Gastrocnemius medialis (tissue), 4 donors: ENCODE data around the gene RNF168. TPM values are rescaled to one million over a fixed set of nuclear protein-coding genes. Genes with fewer than 3 reads are reported as not detected.
A peak's percentile ranks its signal among the peaks of the same experiment; 100 is the strongest.

Source experiments
- ATAC-seq, 2 donors: fragments of 150-250 bp; one replicate each; pipeline ENCODE4 v1.9.1; 2016
- DNase-seq, 2 donors: peaks; one replicate each; pipeline ENCODE4 v3.0.0-alpha.2; 2019
- H3K27ac ChIP-seq, 4 donors: fragments of 200-600 bp; sonication (generic); 1 replicate in 1 of 4; 2 replicates in 3 of 4; pipeline ENCODE4 v1.5.1; 2016 to 2018; ENCODE audit warnings: mild to moderate bottlenecking in 2 of 4, moderate library complexity in 1 of 4
- H3K27me3 ChIP-seq, 3 donors: fragments of 200-600 bp; sonication (generic) in 2 of 3; 1 replicate in 1 of 3; 2 replicates in 2 of 3; pipeline versions ENCODE4 v1.5.1 to v1.6.0; 2016 to 2019; ENCODE audit warnings: mild to moderate bottlenecking in 1 of 3, moderate library complexity in 1 of 3
- H3K36me3 ChIP-seq, 2 donors: fragments of 200-600 bp; sonication (generic) in 1 of 2; one replicate each; pipeline ENCODE4 v1.5.1; 2017 to 2018
- H3K4me1 ChIP-seq, 2 donors: fragments of 200-600 bp; sonication (generic) in 1 of 2; one replicate each; pipeline ENCODE4 v1.5.1; 2016 to 2017; ENCODE audit warnings: mild to moderate bottlenecking in 2 of 2
- H3K4me3 ChIP-seq, 4 donors: fragments of 200-600 bp; sonication (generic) in 3 of 4; 1 replicate in 1 of 4; 2 replicates in 3 of 4; pipeline ENCODE4 v1.5.1; 2016 to 2019; ENCODE audit warnings: mild to moderate bottlenecking in 2 of 4
- H3K9me3 ChIP-seq, 3 donors: fragments of 200-600 bp; sonication (generic) in 2 of 3; 1 replicate in 1 of 3; 2 replicates in 2 of 3; pipeline ENCODE4 v1.5.1; 2016 to 2019
- CTCF ChIP-seq, 5 experiments: fragments of 450-650 bp in 3 of 5; fragments of 200-600 bp in 2 of 5; sonication (generic) in 2 of 5; IDR thresholded peaks in 4 of 5; conservative IDR thresholded peaks in 1 of 5; 1 replicate in 4 of 5; 2 replicates in 1 of 5; pipeline ENCODE4 v1.5.1; 2016 to 2019; ENCODE audit warnings: antibody characterized with exemption in 5 of 5, mild to moderate bottlenecking in 3 of 5, moderate library complexity in 3 of 5
- POLR2A ChIP-seq, 2 donors: fragments of 450-650 bp; IDR thresholded peaks; one replicate each; pipeline ENCODE4 v1.6.1; 2017; ENCODE audit warnings: antibody characterized with exemption in 2 of 2, mild to moderate bottlenecking in 2 of 2, moderate library complexity in 2 of 2
- in situ Hi-C, 4 donors: fragments of 200-750 bp; cut with MboI; loops; one replicate each; pipeline versions ENCODE4 v1.15.0 to v1.8.0; 2017; ENCODE audit warnings: low sequenced_read_pairs in 4 of 4
- intact Hi-C: fragments of 100-400 bp; cut with DNase I; formaldehyde crosslinking; loops from one replicate; pipeline ENCODE4 v1.15.1; 2023; ENCODE audit warnings: low total_unique reads
- total RNA-seq, 4 donors: library from RNA; depleted of rRNA; stranded (reverse); fragments of >200 nt; gene quantifications; one replicate each; pipeline versions ENCODE4 v1.1.0 to v1.2.3, GENCODE V29; 2016

Gene RNF168
- total RNA-seq, 4 donors from 2014 or later = 6.5 to 14.6 (median 11.0) TPM

- in situ Hi-C loops = no loop called here
- Histone ChIP-seq H3K27ac (no peak overlapping the region), H3K4me1 (no peaks in the 10 kb centered on the region), H3K36me3 (no peaks in the 10 kb centered on the region), H3K4me3 (no peak overlapping the region), H3K27me3 (no peaks in the 10 kb centered on the region), H3K9me3 (no peaks in the 10 kb centered on the region)
- ATAC-seq = no peak
- no peak for DNase-seq
- intact Hi-C loops = no loop called here
- TF ChIP-seq CTCF (IDR thresholded peaks at IDR 0.05 in 4 of 5, conservative IDR thresholded peaks at IDR 0.05 in 1 of 5) (no peak), POLR2A (IDR thresholded peaks at IDR 0.05) (no peak)
These were observed 43.0 kb upstream of the RNF168 start for GRCh38 chr3:196546537-196546936.

GRCh38 chr3:196544491-196544992, 41.0 kb upstream of the RNF168 start:
- Histone ChIP-seq H3K27me3 (no peaks in the 10 kb centered on the region), H3K9me3 (no peaks in the 10 kb centered on the region), H3K27ac (no peak overlapping the region), H3K4me3 (no peak overlapping the region), H3K36me3 (no peaks in the 10 kb centered on the region), H3K4me1 (no peaks in the 10 kb centered on the region)
- intact Hi-C loops = no loop called here
- ATAC-seq (no peak), DNase-seq (no peak)
- in situ Hi-C loops = no loop called here
- no peak for TF ChIP-seq CTCF (IDR thresholded peaks at IDR 0.05 in 4 of 5, conservative IDR thresholded peaks at IDR 0.05 in 1 of 5)
- TF ChIP-seq POLR2A (IDR thresholded peaks at IDR 0.05) = no peak

- TF ChIP-seq CTCF (IDR thresholded peaks at IDR 0.05 in 4 of 5, conservative IDR thresholded peaks at IDR 0.05 in 1 of 5) (no peak), POLR2A (IDR thresholded peaks at IDR 0.05) (no peak)
- no peaks in the 10 kb centered on the region for H3K36me3 ChIP-seq
- peak; percentile 47 to 55 for ATAC-seq
- no peaks in the 10 kb centered on the region for H3K9me3 ChIP-seq
- no peak overlapping the region for H3K4me3 ChIP-seq
- H3K27ac ChIP-seq = no peak overlapping the region
- intact Hi-C loops (no loop called here), in situ Hi-C loops (no loop called here)
- DNase-seq = no peak
- H3K27me3 ChIP-seq = no peaks in the 10 kb centered on the region
- peaks cover 3 to 5% of the 10 kb centered on the region in 2 donors for H3K4me1 ChIP-seq
These were observed 38.3 kb upstream of the RNF168 start for GRCh38 chr3:196541684-196542445.

- no peak overlapping the region for H3K4me3 ChIP-seq
- H3K4me1 ChIP-seq = peaks cover 3 to 5% of the 10 kb centered on the region in 2 donors
- in situ Hi-C loops = loop anchor here in 3 of 4 donors (10.0 kb wide), 1 partner anchor 147 kb away; no protein-coding TSS in a partner anchor
- no peaks in the 10 kb centered on the region for H3K36me3 ChIP-seq
- H3K27me3 ChIP-seq = no peaks in the 10 kb centered on the region
- no peak overlapping the region for H3K27ac ChIP-seq
- intact Hi-C loops = loop anchor here (2.0 kb wide), 1 partner anchor 147 kb away; no protein-coding TSS in a partner anchor
- ATAC-seq (no peak), DNase-seq (no peak)
- H3K9me3 ChIP-seq = no peaks in the 10 kb centered on the region
- TF ChIP-seq POLR2A (IDR thresholded peaks at IDR 0.05) (no peak), CTCF (IDR thresholded peaks at IDR 0.05 in 4 of 5, conservative IDR thresholded peaks at IDR 0.05 in 1 of 5) (peak; percentile 51 to 84 (median 62))
These were observed 33.9 kb upstream of the RNF168 start for GRCh38 chr3:196537319-196537984.
